ELF-1 (cell line): ENCODE data around the gene NDST1.

Source experiments
- DNase-seq: peaks from one replicate; pipeline ENCODE4 v3.0.0-alpha.2; 2016; ENCODE audit warnings: low read depth, low spot score

NDST1 gene

DNA sequence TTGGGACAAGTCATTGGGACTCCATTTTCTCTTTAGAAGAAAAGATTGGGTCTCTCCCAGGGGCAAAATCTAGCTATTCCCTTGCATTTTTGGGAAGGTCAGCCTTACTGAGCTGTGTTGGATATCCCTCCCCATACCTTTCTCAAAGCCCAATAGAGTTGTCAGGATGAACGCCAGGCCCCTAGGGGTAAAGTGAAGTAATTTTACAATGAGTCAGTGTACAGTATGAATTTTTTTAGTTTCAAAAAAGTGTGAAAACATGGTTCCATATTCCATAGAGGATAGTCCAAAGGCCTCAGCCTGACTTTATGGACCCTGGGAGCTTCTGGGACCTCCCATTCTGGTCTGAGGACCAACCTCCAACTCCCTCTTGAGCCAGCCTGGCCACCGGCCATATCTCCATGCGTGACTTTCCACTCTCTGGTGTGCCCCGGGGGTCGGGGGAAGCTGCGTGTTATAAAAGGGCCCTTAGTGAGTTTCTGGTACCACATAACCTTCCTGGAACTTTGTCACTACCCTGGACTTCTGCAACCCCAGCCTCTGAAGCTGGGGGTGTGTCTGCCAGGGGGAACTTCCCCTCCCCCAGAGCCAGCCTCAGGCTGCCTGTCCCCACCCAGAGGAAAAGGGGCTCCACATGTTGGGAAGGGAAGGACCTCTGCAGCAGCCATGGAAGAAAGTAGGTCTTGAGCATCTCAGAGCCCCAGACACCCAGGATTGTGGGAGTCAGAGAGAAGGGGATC is 80.1 kb downstream of the NDST1 start:
- DNase-seq, result no peak

DNA sequence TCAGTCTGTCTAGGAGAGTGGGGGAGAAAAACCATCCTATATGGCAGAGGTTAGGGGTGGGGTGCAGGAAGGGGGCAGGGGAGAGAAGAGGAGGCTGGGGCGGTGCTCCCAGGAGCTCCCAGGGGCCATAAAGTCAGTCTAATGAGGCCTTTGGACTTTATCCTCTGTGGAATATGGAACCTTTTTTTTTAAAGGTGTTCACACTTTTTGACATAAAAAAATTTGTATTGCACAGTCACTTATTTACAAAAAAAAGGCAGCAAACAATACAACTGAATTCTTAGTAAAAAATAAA is 80.6 kb downstream of the NDST1 start:
- DNase-seq, result no peak

GRCh38 chr5:150589862-150590601 is 82.1 kb downstream of the NDST1 start:
- peak; percentile 70 for DNase-seq

DNA sequence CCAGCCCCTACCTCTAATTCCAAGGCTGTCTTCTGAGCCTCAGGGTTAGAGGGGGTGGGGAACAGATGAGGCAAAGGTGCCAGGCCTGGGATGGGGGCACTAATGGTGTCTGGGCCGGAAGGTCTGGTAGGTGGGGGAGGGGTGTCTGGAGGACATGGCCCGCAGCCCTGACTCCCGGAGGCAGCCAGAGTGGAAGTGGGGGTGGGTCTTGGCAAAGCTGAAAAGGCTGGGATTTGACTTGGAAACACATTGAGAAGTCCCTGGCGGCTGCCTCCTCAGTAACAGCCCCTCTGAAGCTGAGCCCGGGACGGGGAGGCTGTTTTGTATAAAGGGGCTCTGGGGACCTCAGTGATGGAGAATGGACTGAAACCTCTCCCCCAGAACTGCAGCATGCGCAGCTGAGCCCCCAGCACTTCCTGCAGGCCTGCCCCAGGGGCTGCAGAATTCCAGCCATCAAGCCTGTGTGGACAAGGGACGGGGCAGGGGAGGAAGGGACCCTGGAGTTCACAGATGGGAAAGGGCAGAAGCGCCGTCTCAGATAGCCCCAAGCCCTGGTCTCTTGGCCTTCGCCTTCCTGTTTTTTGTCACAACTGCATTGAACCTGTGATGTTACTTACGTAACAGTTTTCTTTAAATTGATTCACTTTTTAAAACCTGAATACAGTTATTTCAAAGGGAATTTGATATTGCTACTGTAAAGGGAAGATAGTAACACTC is 83.2 kb downstream of the NDST1 start:
- DNase-seq, result peak; percentile 85

GRCh38 chr5:150593593-150593992 is 85.7 kb downstream of the NDST1 start:
- peak; percentile 41 for DNase-seq

DNA sequence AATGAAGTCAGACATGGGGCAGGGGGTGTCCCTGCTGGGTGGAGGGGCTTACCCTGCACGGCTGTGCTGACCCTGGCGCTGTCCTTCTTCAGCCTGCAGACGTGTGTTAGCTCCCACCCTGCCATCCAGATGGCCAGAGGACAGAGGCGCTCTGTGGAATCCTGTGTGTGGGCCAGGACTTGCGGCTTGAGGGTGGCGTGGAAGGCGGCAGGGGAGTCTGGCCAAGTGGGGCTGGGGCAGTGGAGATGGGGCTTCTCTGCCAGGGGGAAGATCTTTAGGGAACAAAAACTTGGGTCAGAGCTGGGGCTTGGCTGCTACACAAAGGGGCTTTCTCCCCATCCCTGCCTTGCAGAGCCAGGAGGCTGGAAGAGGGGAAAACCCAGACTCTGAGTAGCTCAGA is 86.1 kb downstream of the NDST1 start:
- DNase-seq, result no peak

DNA sequence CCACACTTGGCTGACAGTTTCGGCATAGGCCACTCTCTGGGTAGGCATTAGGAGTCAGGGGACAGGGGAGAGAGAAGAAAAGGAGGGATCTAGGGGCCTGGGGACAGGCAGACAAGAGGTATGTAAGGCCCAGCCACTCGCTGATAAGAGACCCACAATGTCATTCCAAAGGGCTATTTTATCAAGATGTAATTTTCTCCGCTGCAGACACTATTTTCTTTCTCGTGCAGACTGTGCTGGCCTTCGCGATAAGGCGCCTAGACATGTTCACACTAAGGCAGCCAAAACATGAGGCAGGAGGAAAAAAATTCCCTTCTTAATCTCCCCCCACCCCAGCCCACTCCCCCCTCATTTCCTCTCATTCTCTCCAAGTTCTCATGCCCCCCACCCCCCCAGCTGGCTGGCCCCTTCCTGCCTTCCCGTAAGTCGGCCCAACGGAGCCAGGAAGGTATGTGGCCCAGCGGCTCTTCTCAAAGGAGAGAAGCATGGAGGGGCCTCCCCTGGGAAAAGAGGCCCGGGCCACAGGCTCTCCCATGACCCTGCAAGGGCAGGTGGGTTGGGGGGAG is 87.6 kb downstream of the NDST1 start:
- peak; percentile 74 for DNase-seq

GRCh38 chr5:150596313-150596712 is 88.4 kb downstream of the NDST1 start:
- DNase-seq, result peak; percentile 93

DNA sequence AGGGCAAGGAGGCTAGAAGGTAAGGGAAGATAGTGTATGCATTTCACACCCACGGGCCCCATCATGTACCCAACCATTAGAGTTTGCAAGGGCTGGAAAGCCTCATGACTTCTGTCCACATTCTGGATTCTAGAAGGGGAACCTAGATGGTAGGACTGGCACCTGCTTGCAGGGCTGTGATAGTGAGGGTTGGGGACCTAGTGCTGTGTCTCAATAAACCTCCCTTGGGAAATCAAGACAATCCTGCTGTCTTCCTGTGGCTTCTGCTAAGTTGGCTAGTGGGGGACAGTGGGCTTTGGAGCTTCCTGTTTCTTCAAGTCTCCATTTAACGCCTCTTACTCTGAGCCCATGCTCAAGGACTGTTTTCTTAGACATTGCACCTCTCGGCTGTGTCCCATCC is 88.9 kb downstream of the NDST1 start:
- no peak for DNase-seq

DNA sequence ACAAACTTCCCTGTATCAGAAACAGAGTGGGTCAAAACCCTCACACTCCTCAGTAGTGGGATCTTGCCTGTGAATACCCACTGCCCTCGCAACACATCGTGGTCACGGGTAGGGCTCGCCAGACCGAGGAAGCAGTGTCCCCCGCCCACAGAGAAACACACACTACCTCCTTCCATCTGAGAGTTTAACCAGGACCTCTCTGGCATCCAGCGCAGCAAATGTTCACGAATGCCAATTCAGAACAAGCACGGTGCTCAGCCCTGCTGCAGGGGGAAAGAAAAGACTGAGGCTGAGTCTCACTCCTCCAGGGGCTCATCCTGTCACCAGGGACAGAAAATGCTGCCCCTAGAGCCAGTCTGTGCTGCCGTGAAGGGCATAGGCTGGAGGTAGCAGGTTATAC is 90.1 kb downstream of the NDST1 start:
- DNase-seq, result no peak

- no peak for DNase-seq
These were observed 90.9 kb downstream of the NDST1 start for GRCh38 chr5:150598821-150599273.

GRCh38 chr5:150599281-150599680 is 91.3 kb downstream of the NDST1 start:
- no peak for DNase-seq

DNA sequence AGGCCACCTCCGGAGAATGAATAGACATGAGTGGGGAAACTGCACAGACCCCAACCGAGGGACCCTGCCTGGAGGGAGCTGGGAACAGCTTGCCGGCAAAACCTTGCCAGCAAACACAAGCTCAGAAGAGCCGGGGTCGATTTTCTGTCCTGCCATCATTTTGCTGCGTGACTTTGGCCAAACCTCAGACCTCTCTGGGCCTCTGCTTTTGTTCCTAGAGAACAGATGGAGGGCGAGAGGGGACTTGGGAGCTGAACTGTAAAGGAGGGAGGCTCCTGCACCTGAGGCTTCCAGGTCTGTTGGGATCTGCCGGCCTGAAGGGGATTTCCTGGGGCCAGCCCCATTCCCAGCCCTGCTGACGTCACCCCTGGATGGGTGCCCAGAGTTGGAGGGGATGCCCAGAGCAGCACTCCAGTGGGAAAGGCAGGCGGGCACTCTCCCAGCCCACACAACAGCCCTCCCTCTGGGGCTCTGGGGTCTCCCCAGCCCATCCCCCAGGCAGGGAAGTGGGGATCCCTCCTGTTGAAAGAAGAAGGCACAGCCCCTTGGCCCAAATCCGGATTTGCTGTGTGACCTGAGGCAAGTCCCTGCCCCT is 92.1 kb downstream of the NDST1 start:
- no peak for DNase-seq

DNA sequence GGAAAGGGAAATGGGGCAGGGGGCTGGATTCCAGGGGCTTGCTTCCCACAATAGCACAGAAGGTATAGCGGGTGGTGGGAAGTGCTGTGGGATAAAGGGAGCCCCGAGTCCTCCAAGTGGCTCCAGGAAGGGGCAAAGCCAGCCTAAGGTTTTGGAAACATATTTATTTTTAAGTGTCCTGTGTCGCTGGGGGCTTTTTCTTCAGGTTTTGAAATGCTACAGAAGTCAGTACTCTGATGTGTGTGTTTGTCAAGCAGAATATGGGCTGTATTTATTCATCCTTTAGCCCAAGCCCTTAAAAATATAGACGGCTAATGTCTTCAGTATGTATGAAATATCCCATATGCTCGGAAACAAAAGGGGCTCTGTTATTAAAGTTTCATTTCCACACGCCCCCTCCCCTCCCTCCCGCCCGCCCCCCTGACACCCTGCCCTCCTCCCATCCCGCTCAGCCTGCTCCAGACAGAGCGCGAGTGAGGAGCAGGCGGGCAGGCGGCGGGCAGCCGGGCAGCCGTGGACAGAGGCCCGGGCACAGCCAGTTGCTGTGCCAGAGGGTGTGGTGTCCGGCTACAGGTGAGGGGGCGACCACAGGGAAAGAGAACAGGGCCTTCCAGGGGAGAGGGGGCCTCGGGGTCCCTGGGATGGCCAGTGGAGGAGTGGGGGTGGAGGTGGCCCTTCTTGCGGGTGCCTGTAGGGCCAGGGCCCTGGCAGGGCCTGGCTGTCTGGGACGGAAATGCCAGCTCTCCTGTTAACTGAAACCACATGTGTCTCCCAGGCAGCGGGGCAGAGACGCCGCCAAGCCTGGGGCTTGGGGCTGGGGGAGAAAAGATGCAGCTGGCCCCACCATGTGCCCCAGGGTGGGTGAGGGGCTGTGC is 92.9 kb downstream of the NDST1 start:
- DNase-seq, result no peak

- no peak for DNase-seq
These were observed 93.8 kb downstream of the NDST1 start for GRCh38 chr5:150601491-150602345.

GRCh38 chr5:150603052-150603451 is 95.1 kb downstream of the NDST1 start:
- no peak for DNase-seq

DNA sequence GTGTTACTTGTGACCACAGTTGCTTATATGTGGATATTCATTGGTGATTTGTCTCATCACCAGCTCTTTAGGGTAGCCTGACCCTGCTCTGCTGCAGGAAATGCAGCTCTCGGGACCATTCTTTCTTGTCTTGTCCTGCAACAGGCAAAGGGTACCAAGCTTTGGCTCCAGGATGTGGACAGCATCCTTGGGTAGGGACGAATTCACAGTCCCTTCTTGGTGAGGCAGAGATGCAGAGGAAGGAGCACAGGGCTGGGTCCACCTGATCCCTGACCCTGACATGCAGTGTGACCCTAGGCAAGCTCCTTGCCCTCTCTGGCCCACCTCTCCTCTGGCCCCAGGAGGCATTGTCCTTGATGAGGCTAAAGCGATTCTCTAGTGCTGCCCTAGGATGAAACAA is 95.6 kb downstream of the NDST1 start:
- DNase-seq, result no peak

- no peak for DNase-seq
These were observed 96.1 kb downstream of the NDST1 start for GRCh38 chr5:150604010-150604409.

DNA sequence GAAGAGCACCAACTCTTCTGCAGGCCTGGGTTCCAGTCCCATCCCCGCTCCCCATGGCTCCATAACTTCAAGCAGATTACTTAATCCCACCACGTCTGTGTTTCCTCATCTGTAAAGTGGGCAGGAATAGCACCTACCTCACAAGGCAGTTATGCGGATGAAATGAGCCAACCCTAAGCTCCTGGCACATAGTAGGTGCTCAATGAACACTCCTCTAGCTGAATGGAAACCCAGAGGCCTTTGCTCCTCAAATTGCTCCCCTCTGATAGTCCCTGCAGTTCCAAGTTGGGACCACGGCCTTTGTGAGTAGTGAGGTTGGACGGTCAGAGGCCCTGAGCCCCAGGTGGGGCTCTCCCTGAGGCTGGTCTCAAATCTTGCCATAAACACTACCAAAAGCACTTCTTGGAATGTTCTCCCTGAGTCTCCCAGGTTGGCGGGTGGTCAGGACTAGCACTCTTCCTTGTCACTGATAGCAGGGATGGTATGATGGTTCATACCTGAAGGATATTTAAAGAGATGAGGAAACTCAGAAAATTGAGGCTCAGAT is 97.0 kb downstream of the NDST1 start:
- DNase-seq, result no peak

DNA sequence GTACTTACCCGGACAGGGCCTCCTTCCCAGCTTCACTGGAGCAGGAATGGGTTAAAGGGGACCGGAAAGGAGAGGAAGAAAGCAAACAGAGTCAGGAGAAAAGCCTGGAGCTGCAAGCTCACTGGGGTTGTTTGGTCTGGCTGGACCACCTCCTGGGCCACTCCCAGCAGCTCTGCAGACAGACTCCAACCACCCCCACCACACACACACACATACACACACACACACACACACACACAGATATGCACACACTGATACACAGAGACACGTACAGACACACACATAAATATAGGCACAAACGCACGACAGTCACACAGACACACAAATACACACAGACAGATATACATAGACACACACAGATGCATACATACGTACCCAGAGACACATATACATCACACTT is 97.6 kb downstream of the NDST1 start:
- DNase-seq, result no peak
